GM18505 (cell line): ENCODE results near the gene ROBO1.

ENCODE experiments used
- ATAC-seq: cut with Tn5 transposase; IDR thresholded peaks from one replicate; pipeline ENCODE4 v1.9.1; 2021; ENCODE audit not compliant: unreplicated experiment
- POLR2A ChIP-seq: IDR thresholded peaks from 4 replicates; pipeline ENCODE4 v1.6.1; 2011; ENCODE audit warnings: borderline replicate concordance; ENCODE audit not compliant: insufficient read depth, insufficient read length; ENCODE audit errors: extremely low read depth

Gene ROBO1

GRCh38 chr3:79751703-79752102, 16.1 kb downstream of the ROBO1 start:
- no peak for TF ChIP-seq POLR2A
- no peak for ATAC-seq

GRCh38 chr3:79737530-79737929, 30.3 kb downstream of the ROBO1 start:
- TF ChIP-seq POLR2A = no peak
- no peak for ATAC-seq

GRCh38 chr3:79729096-79729495, 38.7 kb downstream of the ROBO1 start:
- TF ChIP-seq POLR2A = no peak
- no peak for ATAC-seq

GRCh38 chr3:79726786-79727185, 41.0 kb downstream of the ROBO1 start:
- ATAC-seq = no peak
- TF ChIP-seq POLR2A = no peak

GRCh38 chr3:79724206-79724605, 43.6 kb downstream of the ROBO1 start:
- no peak for ATAC-seq
- TF ChIP-seq POLR2A = no peak

- ATAC-seq = no peak
- no peak for TF ChIP-seq POLR2A
These were observed 77.7 kb downstream of the ROBO1 start for GRCh38 chr3:79690072-79690471.

- no peak for TF ChIP-seq POLR2A
- no peak for ATAC-seq
These were observed 82.7 kb downstream of the ROBO1 start for GRCh38 chr3:79685108-79685507.

- no peak for ATAC-seq
- no peak for TF ChIP-seq POLR2A
These were observed 83.8 kb downstream of the ROBO1 start for GRCh38 chr3:79684041-79684440.

GRCh38 chr3:79672731-79673130, 95.1 kb downstream of the ROBO1 start:
- ATAC-seq = no peak
- TF ChIP-seq POLR2A = no peak

- no peak for ATAC-seq
- TF ChIP-seq POLR2A = no peak
These were observed 95.7 kb downstream of the ROBO1 start for GRCh38 chr3:79672075-79672474.

GRCh38 chr3:79670178-79670577, 97.6 kb downstream of the ROBO1 start:
- ATAC-seq = no peak
- no peak for TF ChIP-seq POLR2A

GRCh38 chr3:79664455-79664854, 103.3 kb downstream of the ROBO1 start:
- no peak for TF ChIP-seq POLR2A
- ATAC-seq = no peak

GRCh38 chr3:79661896-79662295, 105.9 kb downstream of the ROBO1 start:
- no peak for TF ChIP-seq POLR2A
- ATAC-seq = no peak

GRCh38 chr3:79657076-79657475, 110.7 kb downstream of the ROBO1 start:
- TF ChIP-seq POLR2A = no peak
- ATAC-seq = no peak

- no peak for TF ChIP-seq POLR2A
- no peak for ATAC-seq
These were observed 113.8 kb downstream of the ROBO1 start for GRCh38 chr3:79654019-79654418.
